Mesendoderm (in vitro differentiated cells): Measurements from ENCODE around the gene UNC5B.

ENCODE experiments used
- DNase-seq: peaks from one replicate; pipeline ENCODE4 v3.0.0; 2013
- H2AK5ac ChIP-seq: 2 replicates; pipeline ENCODE4 v1.6.1; 2013; ENCODE audit warnings: low read length, inconsistent platforms
- H2BK120ac ChIP-seq: 2 replicates; pipeline ENCODE4 v1.6.1; 2013; ENCODE audit warnings: low read depth, mild to moderate bottlenecking, low read length, moderate library complexity, mixed read lengths
- H2BK15ac ChIP-seq: replicated peaks from 2 replicates; pipeline ENCODE4 v1.6.1; 2013; ENCODE audit warnings: low read depth, mild to moderate bottlenecking, moderate library complexity
- H2BK5ac ChIP-seq: 2 replicates; pipeline ENCODE4 v1.6.1; 2013; ENCODE audit warnings: low read length, inconsistent platforms
- H3K18ac ChIP-seq: 2 replicates; pipeline ENCODE4 v1.6.1; 2013; ENCODE audit warnings: mild to moderate bottlenecking, low read length, mixed read lengths
- H3K23ac ChIP-seq: one replicate; pipeline ENCODE4 v1.6.1; 2013; ENCODE audit warnings: low read length
- H3K27ac ChIP-seq: 2 replicates; pipeline ENCODE4 v1.5.1; 2013; ENCODE audit warnings: low read depth, mild to moderate bottlenecking, inconsistent platforms, low read length, moderate library complexity
- H3K27me3 ChIP-seq: 2 replicates; pipeline ENCODE4 v1.6.1; 2013; ENCODE audit warnings: low read length, control low read depth, mild to moderate bottlenecking, inconsistent platforms; ENCODE audit not compliant: insufficient read depth, poor library complexity
- H3K36me3 ChIP-seq: 2 replicates; pipeline ENCODE4 v1.6.1; 2013; ENCODE audit warnings: low read length, inconsistent platforms; ENCODE audit not compliant: control insufficient read depth, insufficient read depth
- H3K4ac ChIP-seq: one replicate; pipeline ENCODE4 v1.6.1; 2013; ENCODE audit warnings: low read depth, mild to moderate bottlenecking, low read length, moderate library complexity
- H3K4me1 ChIP-seq: 2 replicates; pipeline ENCODE4 v1.6.1; 2013; ENCODE audit warnings: low read depth, low read length, inconsistent platforms; ENCODE audit not compliant: control insufficient read depth
- H3K4me2 ChIP-seq: 2 replicates; pipeline ENCODE4 v1.6.1; 2013; ENCODE audit warnings: low read length
- H3K4me3 ChIP-seq: 2 replicates; pipeline ENCODE4 v1.5.1; 2013; ENCODE audit warnings: mild to moderate bottlenecking, low read length
- H3K56ac ChIP-seq: one replicate; pipeline ENCODE4 v1.6.1; 2013; ENCODE audit warnings: low read length
- H3K79me1 ChIP-seq: 2 replicates; pipeline ENCODE4 v1.6.1; 2013; ENCODE audit warnings: low read length, inconsistent platforms
- H3K79me2 ChIP-seq: 2 replicates; pipeline ENCODE4 v1.6.1; 2013; ENCODE audit warnings: mild to moderate bottlenecking, low read length; ENCODE audit not compliant: control insufficient read depth, insufficient read depth
- H3K9ac ChIP-seq: 2 replicates; pipeline ENCODE4 v1.6.1; 2013; ENCODE audit warnings: low read length, inconsistent platforms
- H4K5ac ChIP-seq: one replicate; pipeline ENCODE4 v1.6.1; 2013; ENCODE audit warnings: low read length
- H4K8ac ChIP-seq: one replicate; pipeline ENCODE4 v1.6.1; 2013; ENCODE audit warnings: low read depth, mild to moderate bottlenecking, control low read depth, low read length, moderate library complexity
- WGBS: extraction: QIAGEN DNeasy Blood & Tissue Kit; methylation state at CpG from one replicate; pipeline ENCODE4 v1.1.7; 2013; ENCODE audit warnings: low lambda C conversion rate, missing lambda C conversion rate; ENCODE audit not compliant: insufficient coverage; ENCODE audit errors: extremely low coverage; 5-methylcytosine and 5-hydroxymethylcytosine counted together

The UNC5B gene

GRCh38 chr10:71331736-71332135, 119.4 kb downstream of the UNC5B start:
- H2BK120ac ChIP-seq: no peak overlapping the region
- no peak overlapping the region for H4K8ac ChIP-seq
- H4K5ac ChIP-seq: no peak overlapping the region
- no peak overlapping the region for H3K4me3 ChIP-seq
- WGBS: no CpG with 5 or more reads among the region's 4 CpGs
- H2AK5ac ChIP-seq: no peak overlapping the region
- H3K4me1 ChIP-seq: peaks cover under 1% of the 10 kb centered on the region
- H3K79me2 ChIP-seq: no peaks in the 10 kb centered on the region
- H2BK5ac ChIP-seq: no peak overlapping the region
- no peaks in the 10 kb centered on the region for H3K27me3 ChIP-seq
- H3K4me2 ChIP-seq: no peak overlapping the region
- H3K79me1 ChIP-seq: no peaks in the 10 kb centered on the region
- no peak overlapping the region for H3K18ac ChIP-seq
- H3K4ac ChIP-seq: no peak overlapping the region
- H3K9ac ChIP-seq: no peak overlapping the region
- no peak overlapping the region for H2BK15ac ChIP-seq
- H3K23ac ChIP-seq: no peak overlapping the region
- DNase-seq: no peak
- H3K56ac ChIP-seq: no peak overlapping the region
- H3K36me3 ChIP-seq: no peaks in the 10 kb centered on the region
- no peak overlapping the region for H3K27ac ChIP-seq

- Histone ChIP-seq H3K56ac (no peak overlapping the region), H2AK5ac (no peak overlapping the region), H3K79me2 (no peaks in the 10 kb centered on the region), H2BK120ac (no peak overlapping the region), H3K23ac (no peak overlapping the region), H3K27ac (no peak overlapping the region), H3K18ac (no peak overlapping the region), H3K4ac (no peak overlapping the region), H4K5ac (no peak overlapping the region), H3K4me1 (peaks cover 3% of the 10 kb centered on the region), H3K4me2 (no peak overlapping the region), H2BK5ac (no peak overlapping the region), H3K27me3 (no peaks in the 10 kb centered on the region), H3K4me3 (no peak overlapping the region), H3K9ac (no peak overlapping the region), H4K8ac (no peak overlapping the region), H3K36me3 (no peaks in the 10 kb centered on the region), H3K79me1 (no peaks in the 10 kb centered on the region), H2BK15ac (no peak overlapping the region)
- no peak for DNase-seq
- WGBS: no CpG with 5 or more reads among the region's 5 CpGs
These were observed 120.1 kb downstream of the UNC5B start for GRCh38 chr10:71332466-71332865.

GRCh38 chr10:71333129-71333887, 120.9 kb downstream of the UNC5B start:
- H3K18ac ChIP-seq: no peak overlapping the region
- H3K27ac ChIP-seq: no peak overlapping the region
- no peaks in the 10 kb centered on the region for H3K79me1 ChIP-seq
- no peak overlapping the region for H2BK120ac ChIP-seq
- no peak overlapping the region for H3K23ac ChIP-seq
- WGBS: no CpG with 5 or more reads among the region's 9 CpGs
- H3K79me2 ChIP-seq: no peaks in the 10 kb centered on the region
- DNase-seq: no peak
- no peaks in the 10 kb centered on the region for H3K36me3 ChIP-seq
- H3K4me2 ChIP-seq: no peak overlapping the region
- H3K4me3 ChIP-seq: no peak overlapping the region
- no peak overlapping the region for H4K5ac ChIP-seq
- H3K4ac ChIP-seq: no peak overlapping the region
- no peak overlapping the region for H3K56ac ChIP-seq
- H2BK5ac ChIP-seq: no peak overlapping the region
- no peaks in the 10 kb centered on the region for H3K27me3 ChIP-seq
- H2AK5ac ChIP-seq: no peak overlapping the region
- H3K4me1 ChIP-seq: peaks cover 3% of the 10 kb centered on the region
- H4K8ac ChIP-seq: no peak overlapping the region
- H2BK15ac ChIP-seq: no peak overlapping the region
- no peak overlapping the region for H3K9ac ChIP-seq

DNA sequence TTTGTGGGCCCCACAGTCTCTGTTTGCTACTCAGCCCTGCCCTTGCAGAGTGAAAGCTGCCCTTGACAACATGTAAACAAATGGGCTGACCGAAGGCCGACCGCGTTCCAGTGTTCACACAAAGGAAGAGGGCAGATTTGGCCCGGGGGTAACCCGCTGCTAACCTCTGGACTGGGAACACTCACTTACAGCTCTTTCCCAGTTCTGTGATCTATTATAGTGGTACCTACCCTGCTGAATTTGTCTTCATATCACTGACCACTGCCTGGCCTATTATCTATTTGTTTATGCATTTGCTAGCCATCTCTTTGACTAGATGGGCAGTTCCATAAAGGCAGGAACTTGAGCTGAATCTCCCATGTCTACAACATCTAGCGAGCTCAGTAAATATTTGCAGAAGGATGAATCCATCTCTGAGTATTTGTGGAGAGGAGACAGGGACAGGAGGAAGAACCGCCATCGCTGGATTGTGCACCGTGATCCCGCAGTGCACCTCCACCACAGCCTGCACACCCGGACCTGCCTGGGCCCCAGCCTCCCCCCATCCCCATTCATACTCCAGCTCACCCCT, 121.9 kb downstream of the UNC5B start:
- Histone ChIP-seq H3K36me3 (no peaks in the 10 kb centered on the region), H3K4ac (no peak overlapping the region), H3K23ac (no peak overlapping the region), H2BK15ac (no peak overlapping the region), H3K79me1 (no peaks in the 10 kb centered on the region), H3K4me1 (peaks cover 3% of the 10 kb centered on the region), H3K27ac (no peak overlapping the region), H3K9ac (no peak overlapping the region), H4K5ac (no peak overlapping the region), H3K18ac (no peak overlapping the region), H3K27me3 (no peaks in the 10 kb centered on the region), H3K4me2 (no peak overlapping the region), H2BK5ac (no peak overlapping the region), H3K4me3 (no peak overlapping the region), H2BK120ac (no peak overlapping the region), H2AK5ac (no peak overlapping the region), H4K8ac (no peak overlapping the region), H3K79me2 (no peaks in the 10 kb centered on the region), H3K56ac (no peak overlapping the region)
- DNase-seq: no peak
- no CpG with 5 or more reads among the region's 12 CpGs for WGBS

DNA sequence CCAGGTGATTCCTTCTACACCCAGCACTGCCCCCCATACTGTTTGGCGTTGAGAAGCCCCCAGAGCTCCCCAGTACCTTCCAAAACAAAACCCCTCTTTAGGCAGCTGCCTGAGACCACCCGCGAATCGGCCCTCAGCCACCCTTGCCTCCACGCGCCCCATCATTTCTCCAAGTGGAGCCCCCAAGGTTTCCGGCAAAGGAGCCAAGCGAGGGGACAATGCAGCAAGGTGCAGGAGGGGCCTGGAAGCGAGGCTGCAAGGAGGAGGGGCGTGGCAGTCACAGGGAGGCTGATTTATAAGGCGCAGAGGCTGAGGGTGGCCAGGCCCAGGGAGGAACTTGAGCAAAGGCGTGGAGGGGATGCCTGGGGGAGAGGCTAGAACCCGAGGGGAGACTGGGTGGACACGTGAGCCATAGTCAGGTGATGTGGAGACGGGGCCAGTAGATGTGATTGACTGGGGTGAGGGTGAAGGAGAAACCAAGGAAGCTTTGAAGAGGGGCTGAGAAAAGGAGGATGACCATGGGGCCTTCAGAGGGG, 122.9 kb downstream of the UNC5B start:
- Histone ChIP-seq H4K5ac (no peak overlapping the region), H3K9ac (no peak overlapping the region), H3K23ac (no peak overlapping the region), H3K4me2 (no peak overlapping the region), H2AK5ac (no peak overlapping the region), H2BK15ac (no peak overlapping the region), H3K4me3 (no peak overlapping the region), H2BK120ac (no peak overlapping the region), H3K4ac (no peak overlapping the region), H3K79me1 (no peaks in the 10 kb centered on the region), H3K18ac (no peak overlapping the region), H3K4me1 (peaks cover 3% of the 10 kb centered on the region), H4K8ac (no peak overlapping the region), H3K79me2 (no peaks in the 10 kb centered on the region), H3K27me3 (no peaks in the 10 kb centered on the region), H3K56ac (no peak overlapping the region), H3K36me3 (no peaks in the 10 kb centered on the region), H3K27ac (no peak overlapping the region), H2BK5ac (no peak overlapping the region)
- WGBS: no CpG with 5 or more reads among the region's 15 CpGs
- no peak for DNase-seq
